ENCODE data around the gene PLAGL2. TPM values are rescaled to one million over a fixed set of nuclear protein-coding genes. Genes with fewer than 3 reads are reported as not detected.
"Not testable (repeated sequence)": the region's sequence is repeated elsewhere in the genome, so short reads cannot be mapped to it uniquely, and the experiment has no call there.

The PLAGL2 gene
- total RNA-seq, 1 experiment from 2014 or later = 30.5 TPM

DNA sequence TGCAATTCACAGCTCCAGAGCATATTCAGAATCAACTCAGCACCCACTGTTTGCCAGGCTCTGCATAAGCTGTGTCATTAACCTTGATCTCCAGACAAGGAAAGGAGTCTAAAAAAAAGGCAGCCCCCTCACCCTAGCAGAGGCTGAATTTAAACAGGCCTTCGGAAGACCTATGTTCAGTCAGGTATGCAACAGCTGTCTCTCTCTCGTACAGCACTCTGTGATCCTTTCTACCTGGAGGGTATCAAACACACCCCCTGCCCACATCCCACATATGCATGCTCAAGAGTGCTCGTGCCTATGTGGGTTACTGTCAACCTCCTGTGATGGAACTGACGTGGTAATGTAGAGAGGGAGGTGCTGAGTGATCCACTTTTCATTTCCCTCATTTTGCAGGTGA, 8.5 kb downstream of the PLAGL2 start:
- Mint-ChIP-seq H3K4me3 (ENCODE audit: low read depth, unreplicated experiment) (no peak overlapping the region), H3K27me3 (ENCODE audit: unreplicated experiment) (no peaks in the 10 kb centered on the region), H3K27ac (ENCODE audit: unreplicated experiment) (no peak overlapping the region), H3K36me3 (ENCODE audit: insufficient read depth, unreplicated experiment) (peaks cover 45% of the 10 kb centered on the region), H3K9me3 (ENCODE audit: low read depth, unreplicated experiment) (no peaks in the 10 kb centered on the region), H3K4me1 (ENCODE audit: low read depth, unreplicated experiment) (peaks cover 2% of the 10 kb centered on the region)
- BruUV-seq (replicated peaks) = no TSS peak
- TF ChIP-seq CTCF (IDR thresholded peaks at IDR 0.05; ENCODE audit: unreplicated experiment) = no peak
- CTCF ChIA-PET = no interaction called here
- no peak for DNase-seq
- intact Hi-C loops (cut with micrococcal nuclease; ENCODE audit: unreplicated experiment) = no loop called here

DNA sequence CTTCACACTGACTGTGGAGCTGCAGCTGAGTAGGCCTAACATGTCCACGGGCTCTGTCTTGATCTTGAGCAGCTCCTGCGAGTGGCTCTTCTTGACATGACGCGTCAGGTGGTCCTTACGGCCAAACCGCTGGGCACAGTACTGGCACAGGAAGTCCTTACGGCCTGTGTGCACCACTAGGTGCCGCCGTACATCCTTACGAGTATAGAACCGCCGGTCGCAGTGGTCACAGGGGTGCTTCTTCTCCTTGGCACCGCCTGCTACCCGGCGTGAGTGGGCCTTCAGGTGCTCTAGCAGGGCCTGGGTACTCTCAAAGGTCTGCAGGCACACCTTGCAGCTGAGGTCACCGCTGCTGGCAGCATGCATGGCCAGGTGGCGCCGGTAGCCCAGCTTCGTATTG, 10.4 kb downstream of the PLAGL2 start:
- CTCF ChIA-PET; H3K4me3 Mint-ChIP-seq (ENCODE audit: low read depth, unreplicated experiment); DNase-seq; BruUV-seq (replicated peaks); H3K4me1 Mint-ChIP-seq (ENCODE audit: low read depth, unreplicated experiment); intact Hi-C loops (cut with micrococcal nuclease; ENCODE audit: unreplicated experiment); H3K27ac Mint-ChIP-seq (ENCODE audit: unreplicated experiment); H3K9me3 Mint-ChIP-seq (ENCODE audit: low read depth, unreplicated experiment); H3K27me3 Mint-ChIP-seq (ENCODE audit: unreplicated experiment): not testable (repeated sequence)
- peaks cover 49% of the 10 kb centered on the region for H3K36me3 Mint-ChIP-seq (ENCODE audit: insufficient read depth, unreplicated experiment)

GRCh38 chr20:32196613-32197012, 10.9 kb downstream of the PLAGL2 start:
- DNase-seq; H3K9me3 Mint-ChIP-seq (ENCODE audit: low read depth, unreplicated experiment); H3K27me3 Mint-ChIP-seq (ENCODE audit: unreplicated experiment); BruUV-seq (replicated peaks); H3K4me3 Mint-ChIP-seq (ENCODE audit: low read depth, unreplicated experiment); CTCF ChIA-PET; H3K4me1 Mint-ChIP-seq (ENCODE audit: low read depth, unreplicated experiment); H3K27ac Mint-ChIP-seq (ENCODE audit: unreplicated experiment); intact Hi-C loops (cut with micrococcal nuclease; ENCODE audit: unreplicated experiment): not testable (repeated sequence)
- H3K36me3 Mint-ChIP-seq (ENCODE audit: insufficient read depth, unreplicated experiment) = peaks cover 47% of the 10 kb centered on the region

- peaks cover 36% of the 10 kb centered on the region for H3K36me3 Mint-ChIP-seq (ENCODE audit: insufficient read depth, unreplicated experiment)
- intact Hi-C loops (cut with micrococcal nuclease; ENCODE audit: unreplicated experiment) = no loop called here
- H3K9me3 Mint-ChIP-seq (ENCODE audit: low read depth, unreplicated experiment) = no peaks in the 10 kb centered on the region
These were observed 12.0 kb downstream of the PLAGL2 start for GRCh38 chr20:32195581-32195980.

DNA sequence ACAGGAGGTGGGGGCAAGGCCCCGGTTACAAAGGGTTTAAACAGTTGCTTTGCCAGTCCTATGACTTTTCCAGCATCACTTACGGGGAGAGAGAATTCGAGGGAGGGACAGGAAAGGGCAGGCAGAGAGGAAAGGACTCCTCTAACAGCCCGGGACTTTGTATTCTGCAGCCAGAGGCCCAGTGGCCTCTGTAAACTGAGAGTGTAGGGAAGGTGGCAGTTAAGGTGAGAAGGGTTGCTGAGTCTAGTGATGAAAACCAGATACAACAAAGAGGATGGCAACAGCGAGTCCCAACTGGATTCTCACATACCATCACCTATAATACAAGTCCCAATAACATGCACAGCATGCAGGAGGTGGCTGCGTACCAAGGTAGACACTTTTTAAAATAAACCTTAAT, 13.5 kb downstream of the PLAGL2 start:
- Mint-ChIP-seq H3K9me3 (ENCODE audit: low read depth, unreplicated experiment) (no peaks in the 10 kb centered on the region), H3K4me1 (ENCODE audit: low read depth, unreplicated experiment) (no peaks in the 10 kb centered on the region), H3K27ac (ENCODE audit: unreplicated experiment) (no peak overlapping the region), H3K27me3 (ENCODE audit: unreplicated experiment) (no peaks in the 10 kb centered on the region), H3K4me3 (ENCODE audit: low read depth, unreplicated experiment) (no peak overlapping the region), H3K36me3 (ENCODE audit: insufficient read depth, unreplicated experiment) (peaks cover 32% of the 10 kb centered on the region)
- TF ChIP-seq CTCF (IDR thresholded peaks at IDR 0.05; ENCODE audit: unreplicated experiment) = no peak
- BruUV-seq (replicated peaks) = no TSS peak
- DNase-seq = no peak
- intact Hi-C loops (cut with micrococcal nuclease; ENCODE audit: unreplicated experiment) = no loop called here
- CTCF ChIA-PET = interaction anchor here (1.2 kb wide), 1 partner anchor 37 kb away, joined by 3 read pairs; no protein-coding TSS in a partner anchor

More at GRCh38 chr20:32195581-32195980, 12.0 kb downstream of the PLAGL2 start:
- H3K4me3 Mint-ChIP-seq (ENCODE audit: low read depth, unreplicated experiment) = no peak overlapping the region
- no TSS peak for BruUV-seq (replicated peaks)
- TF ChIP-seq CTCF (IDR thresholded peaks at IDR 0.05; ENCODE audit: unreplicated experiment) = no peak
- CTCF ChIA-PET = no interaction called here
- peak overlapping the region; percentile 31 for H3K27ac Mint-ChIP-seq (ENCODE audit: unreplicated experiment)
- no peaks in the 10 kb centered on the region for H3K4me1 Mint-ChIP-seq (ENCODE audit: low read depth, unreplicated experiment)
- no peaks in the 10 kb centered on the region for H3K27me3 Mint-ChIP-seq (ENCODE audit: unreplicated experiment)
- DNase-seq = no peak

- H3K27me3 Mint-ChIP-seq (ENCODE audit: unreplicated experiment); intact Hi-C loops (cut with micrococcal nuclease; ENCODE audit: unreplicated experiment); H3K4me3 Mint-ChIP-seq (ENCODE audit: low read depth, unreplicated experiment); H3K27ac Mint-ChIP-seq (ENCODE audit: unreplicated experiment); BruUV-seq (replicated peaks); DNase-seq; H3K4me1 Mint-ChIP-seq (ENCODE audit: low read depth, unreplicated experiment); H3K9me3 Mint-ChIP-seq (ENCODE audit: low read depth, unreplicated experiment): not testable (repeated sequence)
- CTCF ChIA-PET = interaction anchor here (0.7 to 1.2 kb wide), 2 partner anchors 36 to 55 kb away, joined by 3 read pairs; no protein-coding TSS in a partner anchor
- peaks cover 32% of the 10 kb centered on the region for H3K36me3 Mint-ChIP-seq (ENCODE audit: insufficient read depth, unreplicated experiment)
These were observed 14.2 kb downstream of the PLAGL2 start for GRCh38 chr20:32193336-32193735.
